ENCODE measurements around the gene CCDC13.

DNA sequence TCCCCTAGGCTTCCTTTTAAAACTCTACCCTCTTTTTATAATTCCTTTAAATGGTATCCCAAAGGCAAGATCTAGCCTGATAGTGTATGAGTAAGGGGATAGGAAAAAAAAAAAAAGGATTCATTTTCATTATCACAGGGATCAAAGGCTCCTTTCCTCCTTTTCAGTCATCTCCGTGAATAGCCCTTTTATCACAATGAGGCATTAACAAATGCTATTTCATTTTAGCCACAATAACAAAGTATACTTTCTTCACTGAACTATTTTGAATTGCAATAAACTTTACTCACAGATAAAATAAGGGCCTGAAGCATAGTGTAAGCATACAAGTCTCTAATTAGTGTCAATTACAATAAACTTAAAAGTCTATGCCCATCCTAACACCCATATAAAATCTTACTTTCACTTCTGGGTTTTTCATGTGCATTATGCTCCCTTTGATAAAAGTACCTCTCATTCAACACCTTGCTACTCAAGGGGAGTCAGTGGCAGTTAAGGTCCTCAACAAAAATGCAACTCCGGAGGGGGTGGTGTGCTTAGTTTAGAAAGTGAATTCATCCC is 22.6 kb upstream of the CCDC13 start:
- TF ChIP-seq, protein P1, sequence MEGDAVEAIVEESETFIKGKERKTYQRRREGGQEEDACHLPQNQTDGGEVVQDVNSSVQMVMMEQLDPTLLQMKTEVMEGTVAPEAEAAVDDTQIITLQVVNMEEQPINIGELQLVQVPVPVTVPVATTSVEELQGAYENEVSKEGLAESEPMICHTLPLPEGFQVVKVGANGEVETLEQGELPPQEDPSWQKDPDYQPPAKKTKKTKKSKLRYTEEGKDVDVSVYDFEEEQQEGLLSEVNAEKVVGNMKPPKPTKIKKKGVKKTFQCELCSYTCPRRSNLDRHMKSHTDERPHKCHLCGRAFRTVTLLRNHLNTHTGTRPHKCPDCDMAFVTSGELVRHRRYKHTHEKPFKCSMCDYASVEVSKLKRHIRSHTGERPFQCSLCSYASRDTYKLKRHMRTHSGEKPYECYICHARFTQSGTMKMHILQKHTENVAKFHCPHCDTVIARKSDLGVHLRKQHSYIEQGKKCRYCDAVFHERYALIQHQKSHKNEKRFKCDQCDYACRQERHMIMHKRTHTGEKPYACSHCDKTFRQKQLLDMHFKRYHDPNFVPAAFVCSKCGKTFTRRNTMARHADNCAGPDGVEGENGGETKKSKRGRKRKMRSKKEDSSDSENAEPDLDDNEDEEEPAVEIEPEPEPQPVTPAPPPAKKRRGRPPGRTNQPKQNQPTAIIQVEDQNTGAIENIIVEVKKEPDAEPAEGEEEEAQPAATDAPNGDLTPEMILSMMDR (IDR thresholded peaks at IDR 0.05), result no peak
- no peak for TF ChIP-seq POLR2A (IDR thresholded peaks at IDR 0.05)
